Measurements from ENCODE around the gene ATP23.

Gene ATP23

DNA sequence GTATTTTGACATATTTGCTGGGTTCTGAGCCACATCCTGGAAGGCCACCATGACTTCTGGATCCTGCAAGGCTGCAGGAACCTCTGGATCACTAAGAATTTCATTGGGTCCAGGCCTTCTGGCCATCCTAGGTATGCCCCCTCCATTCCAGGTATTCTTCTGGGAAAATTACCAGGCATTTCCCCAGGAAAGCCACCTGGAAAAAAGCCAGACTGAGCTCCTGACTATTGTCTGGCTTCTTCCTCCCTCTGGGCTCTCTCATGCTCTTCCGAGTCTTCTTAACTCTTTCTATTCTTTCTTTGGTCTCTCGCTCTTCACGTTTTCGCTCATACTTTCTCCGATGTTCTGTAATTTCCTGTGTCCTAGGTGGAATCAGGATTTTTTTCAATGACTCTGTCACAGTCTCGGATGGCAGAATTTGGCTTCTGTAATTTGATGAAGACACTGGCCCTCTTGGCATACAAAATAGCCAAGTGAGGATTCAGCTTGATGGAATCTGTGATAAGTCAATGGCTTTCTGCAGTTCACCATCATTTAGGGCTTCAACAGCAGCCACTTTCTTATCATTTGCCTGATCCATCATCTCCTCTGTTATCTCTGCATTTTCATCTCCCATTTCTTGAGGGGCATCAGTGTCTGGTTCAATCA lies 42.6 kb downstream of the ATP23 start:
- ATAC-seq = no peak

DNA sequence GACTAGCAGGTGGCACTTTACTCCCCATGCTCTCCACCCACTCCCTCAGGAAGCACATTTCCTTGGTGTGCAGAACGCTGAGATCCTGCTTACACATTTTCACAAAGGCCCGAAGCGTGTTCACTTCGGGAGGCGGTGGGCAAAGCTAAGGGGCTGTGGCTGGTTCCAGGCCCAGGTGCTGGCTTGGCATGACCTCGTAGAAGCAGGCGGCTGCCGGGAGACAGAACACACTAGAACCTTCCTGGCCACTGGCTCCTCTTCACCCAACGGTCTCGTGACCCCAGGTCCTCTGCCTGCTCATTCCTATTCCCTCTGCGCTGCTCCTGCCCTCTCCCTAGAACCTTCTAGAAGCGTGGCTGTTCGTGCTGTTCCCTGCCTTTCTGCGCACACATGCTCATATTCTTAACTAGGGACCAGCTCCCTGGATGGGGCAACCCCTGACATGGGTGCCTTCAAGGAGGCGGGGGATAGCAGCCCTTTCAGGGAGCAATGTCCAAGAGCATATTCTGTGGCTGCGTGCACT lies 43.3 kb downstream of the ATP23 start:
- ATAC-seq = no peak

- no peak for ATAC-seq
These were observed 44.3 kb downstream of the ATP23 start for GRCh38 chr12:57985685-57986084.

- no peak for ATAC-seq
These were observed 48.5 kb downstream of the ATP23 start for GRCh38 chr12:57989838-57990237.

- ATAC-seq = no peak
These were observed 49.0 kb downstream of the ATP23 start for GRCh38 chr12:57990241-57990883.

- ATAC-seq = no peak
These were observed 50.6 kb downstream of the ATP23 start for GRCh38 chr12:57992001-57992400.

- ATAC-seq = no peak
These were observed 51.7 kb downstream of the ATP23 start for GRCh38 chr12:57993030-57993429.

- no peak for ATAC-seq
These were observed 52.5 kb downstream of the ATP23 start for GRCh38 chr12:57993834-57994233.

DNA sequence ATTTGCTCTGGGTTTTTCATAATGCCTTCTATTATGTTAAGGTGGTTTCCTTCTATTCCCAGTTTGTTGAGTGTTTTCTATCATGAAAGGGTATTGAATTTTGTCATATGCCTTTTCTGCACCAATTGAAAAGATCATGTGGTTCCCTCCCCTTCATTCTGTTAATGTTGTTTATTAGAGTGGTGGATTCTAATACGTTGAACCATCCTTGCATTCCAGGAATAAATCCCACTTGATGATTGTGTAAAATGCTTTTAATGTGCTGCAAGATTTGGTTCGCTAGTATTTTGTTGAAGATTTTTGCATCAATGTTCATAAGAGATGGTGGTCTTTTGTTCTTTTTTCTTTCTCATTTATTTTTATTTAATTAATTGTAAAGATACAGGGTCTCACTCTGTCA lies 55.2 kb downstream of the ATP23 start:
- ATAC-seq = no peak

DNA sequence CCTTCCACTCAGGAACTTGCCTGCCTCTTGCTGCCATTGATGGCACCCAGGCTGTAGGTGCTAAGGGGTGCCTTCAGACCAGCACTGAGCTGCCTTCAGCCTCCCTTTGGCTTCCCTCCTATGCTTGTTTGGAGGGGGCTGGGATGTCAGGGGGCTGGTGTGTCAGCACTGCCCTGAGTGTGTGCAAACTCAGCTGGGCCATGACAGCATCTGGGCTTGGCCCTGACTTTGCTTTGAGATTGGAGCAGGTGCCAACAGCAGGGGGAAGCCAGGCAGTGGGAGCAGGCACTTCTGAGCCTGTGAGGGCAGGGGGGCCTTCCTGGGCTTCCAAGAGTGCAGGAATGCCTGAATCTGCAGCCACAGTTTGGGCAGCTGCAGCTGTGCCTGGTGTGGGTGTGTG lies 56.9 kb downstream of the ATP23 start:
- no peak for ATAC-seq

DNA sequence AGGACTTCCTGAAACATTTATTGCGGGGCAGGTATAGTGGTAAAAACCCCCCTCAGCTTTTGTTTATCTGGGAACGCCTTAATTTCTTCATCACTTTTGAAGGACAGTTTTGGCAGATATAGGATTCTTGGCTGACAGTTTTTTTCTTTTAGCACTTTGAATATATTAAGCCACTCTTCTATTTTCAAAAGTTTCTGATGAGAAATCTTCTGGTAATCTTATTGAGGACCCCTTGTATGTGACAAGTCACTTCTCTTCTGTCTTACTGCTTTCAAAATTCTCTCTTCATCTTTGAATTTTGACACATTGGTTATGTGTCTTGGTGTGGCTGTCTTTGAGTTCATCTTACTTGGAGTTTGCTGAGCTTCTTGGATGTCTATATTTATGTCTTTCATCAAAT lies 59.1 kb downstream of the ATP23 start:
- ATAC-seq = no peak

DNA sequence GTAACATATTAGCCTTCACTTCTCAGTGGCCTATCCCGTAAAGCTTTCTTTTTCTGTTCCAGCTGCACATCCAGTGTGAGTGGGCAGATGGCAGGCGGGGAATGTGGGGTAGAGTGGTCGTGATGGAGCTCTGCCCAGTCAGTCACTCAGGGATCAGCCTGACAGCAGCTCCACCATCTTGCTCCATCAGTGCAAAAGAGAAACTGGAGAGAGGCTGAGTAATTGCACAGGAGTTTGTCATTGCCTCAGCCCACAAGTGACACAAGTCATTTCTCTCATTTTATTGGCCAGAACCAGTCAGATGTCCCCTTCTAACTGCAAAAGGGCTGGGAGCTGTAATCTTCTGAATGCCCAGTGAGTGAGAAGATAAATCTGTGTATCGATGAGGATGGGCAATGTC lies 66.5 kb downstream of the ATP23 start:
- peak; percentile 32 to 58 for ATAC-seq

DNA sequence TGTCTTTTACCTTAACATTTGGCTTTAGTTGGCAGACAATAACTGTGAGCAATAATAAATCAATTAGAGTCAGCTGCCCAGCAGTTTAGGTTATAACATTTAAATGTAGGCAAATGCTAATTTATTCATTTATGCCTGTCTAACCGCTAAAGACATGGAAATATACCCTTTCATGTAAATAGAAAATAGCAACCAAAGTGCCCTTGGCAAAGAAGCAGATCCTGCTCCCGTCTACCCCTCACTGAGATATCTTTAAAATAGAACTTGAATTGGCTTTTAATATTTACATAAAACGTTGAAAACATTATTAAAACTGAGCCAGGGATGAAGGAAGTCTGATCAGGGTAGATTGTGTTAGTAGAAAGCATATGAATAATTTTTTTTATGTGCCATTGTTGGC lies 67.3 kb downstream of the ATP23 start:
- no peak for ATAC-seq

Data from activated CD4-positive, CD25-positive, alpha-beta regulatory T cell treated with anti-CD3 and anti-CD28 coated beads, Interleukin-2, amount 50 U/mL, for 24 hours (primary cell).